ENCODE measurements around the gene CD68. TPM values are rescaled to one million over a fixed set of nuclear protein-coding genes. Genes with fewer than 3 reads are reported as not detected.
A peak's percentile ranks its signal among the peaks of the same experiment; 100 is the strongest.

The CD68 gene
- total RNA-seq, 1 donor from 2014 or later = 61.0 TPM

GRCh38 chr17:7559320-7560171 lies 19.9 kb upstream of the CD68 start:
- no peak for DNase-seq (ENCODE audit: low spot score)

- no peak for DNase-seq (ENCODE audit: low spot score)
These were observed 19.0 kb upstream of the CD68 start for GRCh38 chr17:7560172-7561027.

- DNase-seq (ENCODE audit: low spot score) = peak; percentile 94
These were observed 18.3 kb upstream of the CD68 start for GRCh38 chr17:7561028-7561575.

GRCh38 chr17:7561589-7562207 lies 17.7 kb upstream of the CD68 start, which contains the start of gene SENP3:
SENP3 (plus strand) TSS chr17:7561919; CDS start chr17:7563077, 1,158 bp downstream.
- peak; percentile 90 for DNase-seq (ENCODE audit: low spot score)

- DNase-seq (ENCODE audit: low spot score) = no peak
These were observed 17.2 kb upstream of the CD68 start for GRCh38 chr17:7562208-7562605.

- no peak for DNase-seq (ENCODE audit: low spot score)
These were observed 16.1 kb upstream of the CD68 start for GRCh38 chr17:7563115-7563869.

- no peak for DNase-seq (ENCODE audit: low spot score)
These were observed 9.9 kb upstream of the CD68 start for GRCh38 chr17:7569571-7569970.

GRCh38 chr17:7570351-7570750 lies 9.1 kb upstream of the CD68 start:
- DNase-seq (ENCODE audit: low spot score) = no peak

- no peak for DNase-seq (ENCODE audit: low spot score)
These were observed 7.2 kb upstream of the CD68 start for GRCh38 chr17:7572338-7572587.

GRCh38 chr17:7572588-7573323 lies 6.7 kb upstream of the CD68 start:
- DNase-seq (ENCODE audit: low spot score) = peak; percentile 100

GRCh38 chr17:7573324-7574080 lies 5.9 kb upstream of the CD68 start:
- DNase-seq (ENCODE audit: low spot score) = peak; percentile 93

GRCh38 chr17:7574176-7574953 lies 5.1 kb upstream of the CD68 start:
- no peak for DNase-seq (ENCODE audit: low spot score)

- no peak for DNase-seq (ENCODE audit: low spot score)
These were observed 4.0 kb upstream of the CD68 start for GRCh38 chr17:7575481-7575883.

- DNase-seq (ENCODE audit: low spot score) = no peak
These were observed 3.5 kb upstream of the CD68 start for GRCh38 chr17:7575959-7576358.

GRCh38 chr17:7576432-7576937 lies 3.0 kb upstream of the CD68 start:
- DNase-seq (ENCODE audit: low spot score) = no peak

- DNase-seq (ENCODE audit: low spot score) = no peak
These were observed 1.9 kb upstream of the CD68 start for GRCh38 chr17:7577327-7578199.

GRCh38 chr17:7579834-7580603 lies 581 bp downstream of the CD68 start:
- no peak for DNase-seq (ENCODE audit: low spot score)

Data from ureter (tissue), 1 donor.